GM19463 (cell line): ENCODE data around the gene TCF4.
A peak's percentile ranks its signal among the peaks of the same experiment; 100 is the strongest.

Experiments
- ATAC-seq: cut with Tn5 transposase; IDR thresholded peaks from one replicate; pipeline ENCODE4 v1.9.1; 2021; ENCODE audit warnings: mild to moderate bottlenecking, moderate library complexity; ENCODE audit not compliant: unreplicated experiment

Gene TCF4

DNA sequence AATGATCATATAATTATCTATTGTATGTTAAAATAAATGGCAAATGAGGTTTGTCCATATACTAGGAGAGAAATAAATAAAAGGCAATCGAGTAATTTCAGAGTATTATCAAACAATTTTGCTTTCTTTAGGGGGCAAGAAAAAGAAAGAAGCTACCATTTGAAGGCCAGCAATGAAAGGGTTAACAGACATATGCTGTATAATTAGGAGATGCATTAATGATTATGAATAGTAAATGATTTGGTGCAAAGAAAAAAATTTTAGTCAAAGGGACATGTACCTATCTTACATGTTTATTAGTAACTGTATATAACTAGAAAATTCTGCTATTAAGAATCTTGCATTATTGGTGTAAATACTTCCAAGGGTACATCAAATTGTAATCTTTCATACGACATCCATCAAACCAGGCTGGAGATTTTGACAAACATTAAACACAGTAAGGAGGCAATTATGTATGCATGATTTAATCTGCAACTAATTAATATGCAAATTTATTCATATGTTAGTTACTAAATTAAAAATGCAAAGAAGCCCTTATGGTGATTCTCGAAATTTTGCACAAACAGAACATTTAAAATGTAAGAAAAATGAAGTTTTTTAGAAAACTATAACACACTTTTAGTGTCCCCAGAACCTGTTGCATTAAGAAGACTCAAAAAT is 251.4 kb downstream of the TCF4 start:
- ATAC-seq = no peak

DNA sequence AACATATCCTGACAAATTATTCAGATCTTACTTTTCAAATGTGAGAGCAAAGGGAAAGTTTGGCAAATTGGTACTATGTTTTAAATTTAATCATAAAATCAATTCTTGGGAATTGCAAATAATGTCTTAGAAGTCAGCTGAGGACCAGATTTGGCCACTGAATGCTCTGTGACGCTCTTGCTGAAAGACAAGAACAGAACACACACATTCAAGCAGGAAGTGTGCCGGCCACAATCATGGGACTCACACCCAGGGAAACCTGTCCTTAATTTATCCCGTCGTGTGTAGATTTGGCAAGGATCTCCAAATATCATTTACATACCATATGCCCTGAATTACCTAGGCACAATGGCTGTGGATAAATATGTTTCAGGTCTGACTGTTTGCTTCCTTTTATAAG is 253.1 kb downstream of the TCF4 start:
- ATAC-seq = no peak

DNA sequence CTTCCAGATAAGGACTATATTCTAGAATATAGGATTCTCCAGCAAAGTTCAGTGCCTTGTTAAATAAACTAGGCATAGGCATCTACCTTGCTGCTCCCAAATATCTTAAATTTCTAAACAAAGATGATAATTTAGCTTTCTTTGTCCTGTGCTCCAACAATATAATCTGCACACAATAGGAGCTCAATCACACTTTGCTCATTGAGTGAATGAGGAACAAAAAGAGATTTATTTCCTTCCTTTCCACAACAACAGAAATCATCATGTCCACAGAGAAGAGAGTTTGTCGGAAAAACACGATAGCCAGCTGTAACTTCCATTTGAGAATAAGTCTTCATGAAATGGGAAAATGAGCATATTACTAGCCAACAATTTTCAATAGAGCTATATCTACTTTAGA is 256.7 kb downstream of the TCF4 start:
- ATAC-seq = no peak

DNA sequence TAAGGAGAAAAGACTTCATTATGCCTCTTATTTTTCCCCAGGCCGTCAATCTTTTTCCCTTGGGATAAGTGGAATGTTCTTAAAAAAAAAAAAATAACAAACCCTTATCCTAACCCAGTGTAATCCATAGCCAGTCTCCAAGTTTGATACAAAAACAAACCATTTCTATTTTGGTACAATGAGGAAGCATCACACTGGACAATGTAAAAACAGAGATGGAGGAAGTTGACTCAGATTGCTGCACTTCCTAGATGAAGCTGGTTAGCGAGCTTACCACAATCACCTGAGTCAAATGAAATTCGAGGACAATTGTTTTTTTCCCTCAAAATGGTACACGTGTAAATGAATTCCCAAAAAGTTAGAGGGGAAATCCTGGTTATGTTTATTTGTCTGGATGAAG is 259.7 kb downstream of the TCF4 start:
- peak; percentile 49 for ATAC-seq

DNA sequence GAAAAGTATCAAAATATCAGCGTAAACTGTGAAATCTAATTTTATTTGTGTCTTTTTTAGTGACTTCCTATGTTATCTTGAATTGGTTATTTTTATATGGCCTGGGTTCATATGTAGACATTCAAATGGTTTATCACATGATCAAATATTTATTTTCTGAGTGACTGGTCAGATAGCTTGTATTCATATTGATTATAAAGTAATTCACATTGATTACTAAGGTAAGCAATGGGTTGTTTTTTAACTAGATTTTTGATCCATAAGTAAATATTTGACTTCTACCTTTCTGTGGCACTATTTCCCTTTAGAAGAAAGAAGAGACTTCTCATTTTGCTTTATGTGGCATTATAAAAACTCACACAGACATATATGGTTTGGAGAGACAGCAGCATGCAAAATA is 260.5 kb downstream of the TCF4 start:
- no peak for ATAC-seq

DNA sequence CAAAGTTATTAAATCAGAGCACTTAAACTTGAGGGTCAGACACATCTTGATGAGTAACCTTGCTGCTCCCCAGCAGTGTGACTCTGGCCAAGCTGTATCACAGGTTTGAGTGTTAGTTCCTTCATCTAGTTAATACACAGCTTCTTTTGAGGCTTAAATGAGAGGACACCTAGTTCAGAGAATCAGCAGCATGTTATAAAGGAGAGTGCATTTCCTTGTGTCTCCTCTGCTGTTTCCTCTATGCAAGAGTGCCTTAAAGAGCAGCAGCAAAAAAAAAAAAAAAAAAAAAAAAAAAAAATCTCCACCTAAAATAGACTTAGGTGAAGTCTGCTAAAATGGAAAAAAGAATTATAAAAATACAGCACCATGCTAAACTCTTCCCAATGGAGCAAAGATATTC is 261.9 kb downstream of the TCF4 start:
- ATAC-seq = no peak

DNA sequence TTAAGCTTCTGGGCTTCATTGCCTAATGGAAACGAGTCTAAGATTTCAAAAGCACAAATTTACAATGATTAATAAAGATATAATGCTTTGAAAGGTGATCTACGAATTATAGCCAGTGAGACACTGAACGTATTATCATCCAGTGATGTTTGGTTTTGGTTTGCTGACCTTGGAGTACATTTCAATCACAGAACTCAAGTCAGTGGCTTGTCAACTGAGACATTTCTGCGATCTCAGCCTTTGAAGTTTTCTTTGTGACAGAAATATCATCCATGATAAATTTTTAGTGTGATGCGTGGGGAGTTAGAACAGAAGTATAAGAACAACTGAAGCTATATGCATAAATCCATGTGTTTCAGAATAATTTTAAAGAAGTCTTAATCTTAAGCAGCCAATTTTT is 263.8 kb downstream of the TCF4 start:
- no peak for ATAC-seq

DNA sequence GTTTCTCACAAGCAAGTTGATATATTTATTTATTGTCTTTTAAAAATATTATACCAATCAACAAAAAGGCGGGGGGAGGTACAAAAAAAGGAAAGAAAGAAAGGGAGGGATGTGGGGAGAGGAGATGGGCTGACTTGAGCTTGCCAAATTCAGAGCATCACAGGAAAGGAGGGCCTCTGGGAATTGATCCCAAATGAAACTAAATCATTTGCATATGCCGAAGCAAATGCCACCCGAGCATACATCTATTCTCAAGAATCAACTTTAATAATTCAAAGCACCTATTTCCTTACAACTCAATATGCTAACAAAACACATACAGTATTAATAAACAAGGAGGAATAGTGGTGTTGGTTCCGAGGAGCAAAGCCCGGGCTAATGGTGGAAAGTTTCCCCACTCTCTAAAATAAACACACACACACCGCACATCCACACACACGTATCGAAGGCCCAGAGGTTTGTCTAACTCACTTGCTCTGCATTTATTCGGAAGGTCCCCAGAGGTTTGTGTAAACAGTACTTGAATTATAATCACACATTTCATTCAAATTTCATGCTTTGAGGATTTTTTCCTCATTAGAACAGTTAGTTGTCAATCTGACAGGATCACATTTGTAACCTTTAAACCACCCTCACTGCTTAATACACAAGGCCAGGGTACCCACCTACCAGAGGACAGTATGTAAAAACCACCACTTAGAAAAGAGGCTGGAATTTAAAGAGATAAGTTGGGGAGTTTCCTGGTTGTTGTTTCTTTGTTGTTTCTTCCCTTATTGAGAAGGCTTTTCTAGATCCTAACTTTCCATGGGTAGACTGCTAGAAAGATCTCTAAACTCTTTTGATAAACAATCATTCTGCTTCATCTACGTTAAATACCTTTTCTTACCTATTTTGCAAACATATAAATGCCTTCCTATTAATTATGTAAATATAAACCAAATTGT is 264.7 kb downstream of the TCF4 start:
- no peak for ATAC-seq

DNA sequence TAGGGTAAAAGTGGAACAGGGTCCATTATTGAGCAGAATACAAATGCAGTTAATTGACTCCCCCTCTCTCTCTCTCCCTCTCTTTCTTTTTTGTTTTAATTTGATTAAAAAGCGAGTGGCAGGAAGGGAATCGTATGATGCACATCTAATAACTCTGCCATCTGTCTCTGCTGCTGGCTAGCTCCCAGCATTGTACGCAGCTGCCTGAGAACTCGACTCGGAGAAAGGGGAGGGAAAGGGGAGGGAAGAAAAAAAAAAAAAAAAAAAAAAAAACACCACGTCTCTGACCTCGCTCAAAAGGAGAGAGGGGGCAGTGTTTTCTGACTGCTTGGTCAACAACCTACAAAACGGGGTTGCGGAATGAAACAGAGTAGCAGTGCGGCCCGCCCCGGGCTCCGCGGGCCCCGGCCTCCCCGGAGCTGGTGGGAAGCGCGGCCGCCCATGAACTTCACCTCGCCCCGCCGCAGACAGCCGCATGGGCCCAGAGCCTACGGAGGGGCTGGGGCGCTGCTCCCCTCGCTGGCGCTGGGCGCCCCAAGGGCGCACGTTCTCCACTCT is 265.7 kb downstream of the TCF4 start:
- peak; percentile 60 for ATAC-seq

DNA sequence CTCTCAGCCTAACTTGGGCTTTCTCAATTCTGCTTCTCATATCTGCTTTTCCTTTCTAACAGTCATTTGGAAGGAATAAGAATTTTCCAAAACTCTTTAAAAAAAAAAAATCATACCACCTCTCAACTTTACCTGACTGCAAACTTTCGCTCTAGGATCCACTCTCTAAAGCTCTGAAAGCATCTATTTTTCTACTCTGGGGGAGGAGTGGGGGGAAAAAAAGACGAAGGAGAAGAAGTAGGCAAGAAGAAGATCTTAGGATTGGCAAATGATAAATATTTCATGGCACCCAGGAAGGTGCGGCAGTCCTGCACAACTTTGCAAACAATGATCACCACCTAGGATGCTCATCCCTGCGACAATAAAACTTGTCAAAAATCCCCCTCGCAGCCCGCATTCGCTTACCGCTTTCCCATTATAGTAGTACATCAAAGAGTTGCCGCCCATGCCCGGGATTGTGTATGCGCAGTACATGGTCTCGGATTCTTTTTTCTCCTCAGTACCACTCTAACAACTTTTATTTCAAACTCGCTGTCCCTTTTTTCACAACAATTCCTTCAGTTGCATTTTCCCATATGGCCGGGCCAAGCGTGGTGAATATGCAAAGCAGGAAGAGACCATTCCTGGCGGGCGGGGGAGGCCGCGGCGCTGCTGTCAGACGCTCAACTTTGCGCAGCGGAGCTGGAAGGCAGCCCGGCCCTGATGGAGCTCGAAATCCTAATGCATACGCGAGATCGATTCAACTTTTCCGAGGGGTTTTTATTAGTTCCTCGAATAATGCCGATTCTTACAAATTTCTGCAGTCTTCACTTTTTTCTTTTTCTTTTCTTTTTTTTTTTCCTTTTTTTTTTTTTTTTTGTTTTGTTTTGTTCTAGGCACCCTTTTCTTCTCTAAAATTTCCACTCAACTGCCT is 266.5 kb downstream of the TCF4 start:
- ATAC-seq = peak; percentile 66

DNA sequence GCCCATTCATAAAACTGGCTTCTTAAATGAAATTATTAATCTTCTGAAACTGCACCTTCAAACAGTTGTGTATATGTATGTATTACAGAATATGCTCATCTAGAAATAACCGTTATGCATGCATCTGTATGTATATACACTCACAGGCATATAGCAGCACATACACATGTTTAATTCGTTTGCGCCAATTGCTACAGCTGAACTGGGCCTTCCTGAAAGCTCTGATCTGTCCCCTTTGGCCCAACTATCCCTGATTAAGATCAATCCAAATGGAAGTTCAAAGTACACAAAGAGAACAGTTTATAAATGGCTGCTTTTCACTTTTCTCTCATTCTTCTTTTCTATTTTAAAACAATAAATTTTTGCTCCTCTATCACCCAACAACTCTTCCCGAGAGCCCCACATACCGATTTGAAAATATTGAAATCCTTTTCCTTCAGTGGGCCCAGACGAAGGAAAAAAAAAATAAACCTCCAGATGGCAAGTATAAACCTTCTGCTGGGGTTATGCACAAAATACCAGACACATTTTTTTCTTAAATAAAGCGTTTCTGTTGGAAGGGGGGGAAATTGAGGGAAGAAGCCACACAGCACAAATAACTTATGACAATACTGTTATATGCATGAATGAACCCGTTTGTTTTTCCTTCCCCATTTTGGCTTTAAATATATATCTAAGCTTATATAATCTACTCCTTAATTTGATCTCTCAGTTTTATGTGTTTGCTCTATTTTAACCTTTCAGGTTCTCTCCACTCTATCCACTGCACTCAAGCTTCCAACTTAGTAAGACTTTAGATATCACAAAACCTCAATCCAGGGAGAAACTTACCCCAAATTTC is 267.3 kb downstream of the TCF4 start:
- ATAC-seq = no peak

DNA sequence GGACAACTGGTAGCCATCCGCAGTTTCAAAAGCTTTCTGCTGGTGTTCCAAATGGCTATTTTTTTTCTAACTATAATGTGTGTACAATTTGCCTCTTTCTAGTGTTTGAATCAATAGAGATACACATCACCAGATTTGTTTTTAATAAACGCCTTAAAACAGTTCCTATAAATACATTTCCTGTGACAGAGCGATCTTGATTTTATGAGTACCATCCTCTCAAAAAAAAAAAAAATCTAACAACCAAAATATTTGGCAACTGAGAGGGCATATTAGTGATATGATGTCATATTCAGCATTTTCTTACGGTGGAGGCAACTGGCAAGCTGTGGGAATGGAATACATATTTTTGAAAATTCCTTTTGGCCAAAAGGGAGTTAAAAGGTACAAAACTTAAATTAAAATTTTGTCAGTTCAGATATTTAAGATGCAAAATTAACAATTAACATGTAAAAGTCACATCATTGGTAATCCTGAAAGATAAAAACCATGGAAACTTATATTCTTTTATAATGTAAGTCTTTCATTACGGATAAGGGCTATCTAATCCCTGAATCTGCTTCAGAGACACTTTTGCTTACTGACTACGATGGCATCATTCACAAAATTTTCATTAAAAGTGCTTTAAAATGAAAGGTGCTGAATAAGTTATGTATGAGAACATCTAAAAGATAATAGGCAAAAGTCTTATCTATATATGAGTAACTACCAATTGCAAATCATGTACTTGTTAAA is 268.4 kb downstream of the TCF4 start:
- no peak for ATAC-seq

DNA sequence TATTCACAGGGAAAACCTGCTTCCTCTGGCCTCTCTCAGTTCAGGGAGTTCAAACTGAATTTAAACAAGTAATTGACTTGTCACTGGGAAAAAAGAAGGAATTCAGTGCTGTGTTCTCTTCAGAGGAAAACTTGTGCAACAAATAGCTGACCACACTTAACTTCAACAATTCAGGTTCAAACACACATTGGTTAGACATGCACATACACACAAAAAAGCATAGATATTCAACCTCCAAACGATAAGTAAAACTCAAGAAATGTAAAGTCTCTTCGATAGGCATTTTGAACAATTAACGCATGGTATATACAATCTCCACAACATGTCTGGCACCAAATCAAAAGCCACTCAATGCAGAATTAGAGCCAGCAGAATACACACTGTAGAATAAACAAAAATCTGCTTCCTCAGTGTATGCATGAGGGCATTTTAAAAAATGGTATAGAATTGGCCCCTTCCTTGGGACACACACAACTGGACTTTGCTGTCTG is 269.0 kb downstream of the TCF4 start:
- ATAC-seq = no peak

DNA sequence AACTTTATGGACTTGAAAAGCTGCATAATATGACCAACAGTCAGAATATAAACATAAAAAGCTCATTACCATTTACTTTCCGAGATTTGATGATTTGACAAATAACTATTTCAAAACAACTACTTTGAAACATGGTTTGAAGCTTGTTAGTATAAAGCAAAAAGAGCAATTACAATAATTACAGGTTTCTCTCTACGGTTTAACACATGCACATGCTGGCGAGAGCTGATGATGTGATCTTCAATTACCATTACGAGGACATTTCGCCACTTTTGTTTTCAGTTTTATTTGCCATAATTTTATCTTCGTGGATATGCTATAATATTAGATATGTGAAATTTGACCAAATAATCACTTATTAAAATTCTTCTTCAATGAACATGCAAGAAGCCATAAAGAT is 270.1 kb downstream of the TCF4 start:
- no peak for ATAC-seq

DNA sequence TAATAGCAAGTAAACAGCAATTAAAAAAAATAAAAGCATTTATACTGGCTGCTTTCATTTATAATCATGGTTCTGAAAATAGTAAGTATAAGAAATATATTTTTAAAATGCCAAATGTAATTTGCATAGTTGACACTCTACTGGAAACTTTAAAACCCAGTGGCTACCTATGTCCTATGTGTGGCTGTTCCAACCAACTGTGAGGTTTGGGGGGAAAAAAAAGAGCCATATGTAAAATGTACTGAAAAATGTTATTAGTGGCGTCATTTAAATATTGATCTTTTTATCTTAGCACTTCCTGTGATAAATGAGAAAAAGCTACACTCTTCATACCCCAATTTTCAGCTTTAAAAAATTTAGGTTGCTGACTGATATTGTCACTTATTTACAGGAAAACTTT is 270.7 kb downstream of the TCF4 start:
- no peak for ATAC-seq

DNA sequence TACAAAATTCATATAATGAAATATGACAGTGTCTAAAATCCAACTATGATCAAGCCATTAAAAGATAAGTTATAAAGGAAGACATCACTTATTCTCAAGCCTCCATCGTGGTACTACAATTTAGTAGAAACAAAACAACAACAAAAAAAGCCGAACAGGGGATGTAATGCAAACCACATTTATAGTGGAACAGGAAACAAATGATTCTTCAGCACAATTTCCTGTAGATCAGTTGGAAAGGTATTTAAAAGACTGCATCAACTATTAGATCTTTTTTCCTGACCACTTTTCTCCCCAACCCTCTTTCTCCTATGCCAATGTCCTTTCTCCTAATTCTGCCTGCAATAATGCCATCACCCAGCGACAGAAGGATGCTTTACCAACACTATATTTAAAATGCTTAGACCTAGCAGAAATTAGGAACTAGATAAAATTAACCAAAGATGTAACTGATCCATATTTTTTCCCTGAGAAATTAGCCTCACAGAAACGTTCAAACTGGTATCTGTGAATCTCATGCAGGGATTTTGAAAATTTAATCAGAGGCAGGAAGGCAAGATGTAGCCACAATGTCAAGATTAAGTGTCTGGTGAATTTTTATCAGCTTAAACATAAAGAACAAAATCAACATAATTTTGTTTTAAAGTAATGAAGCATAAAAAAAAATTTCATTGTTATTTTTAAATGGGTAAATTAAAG is 271.4 kb downstream of the TCF4 start:
- ATAC-seq = no peak

DNA sequence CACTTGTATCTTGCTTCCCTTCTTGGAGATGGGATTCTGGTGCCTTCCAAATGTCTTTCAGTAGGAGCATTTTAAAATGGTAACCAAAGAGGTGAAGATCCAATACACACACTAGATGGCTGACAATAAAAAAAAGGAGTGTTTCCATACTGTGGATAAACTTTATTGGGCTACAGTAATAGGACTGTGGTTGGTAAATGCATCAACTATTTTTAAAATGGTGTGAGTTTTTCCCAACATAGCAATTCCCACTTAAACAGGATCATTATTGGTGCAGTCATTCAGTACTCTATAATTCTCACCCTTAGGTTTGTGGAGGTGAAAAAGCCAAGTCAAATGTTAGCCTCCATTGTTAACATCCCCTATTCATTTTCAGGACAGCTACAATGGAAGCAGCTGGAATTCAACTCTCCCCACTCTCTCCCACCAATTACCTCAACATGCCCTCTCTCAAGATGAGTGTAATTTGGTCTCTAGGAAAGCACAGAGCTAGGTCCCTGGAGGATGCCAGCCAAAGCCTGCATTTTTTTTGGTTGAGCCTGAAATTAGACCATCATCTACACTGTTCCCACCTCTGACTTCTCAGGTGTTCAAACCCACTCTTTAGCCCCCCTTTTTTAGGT is 273.3 kb downstream of the TCF4 start:
- ATAC-seq = no peak

DNA sequence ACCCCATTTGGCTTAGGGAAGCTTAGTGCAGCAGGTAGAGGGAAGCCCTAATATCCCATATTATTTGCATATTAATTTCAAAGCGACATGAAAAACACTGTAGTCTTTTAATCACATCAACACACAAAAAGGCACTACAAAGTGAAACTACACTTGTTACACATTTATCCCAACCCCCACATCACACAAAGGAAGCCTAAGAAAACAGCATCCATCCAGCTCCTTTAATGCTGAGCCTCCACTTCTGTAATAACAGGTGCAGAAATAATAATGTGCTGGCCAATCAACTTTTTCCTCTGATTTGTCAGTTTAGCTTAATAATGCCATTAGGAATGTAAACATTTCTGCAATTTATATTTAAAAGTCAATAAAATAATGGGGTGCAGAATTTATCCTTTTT is 274.0 kb downstream of the TCF4 start:
- ATAC-seq = no peak
